H1 (cell line): ENCODE data around the gene SNU13. TPM values are rescaled to one million over a fixed set of nuclear protein-coding genes. Genes with fewer than 3 reads are reported as not detected.

Experiments used
- CTCF ChIA-PET: fragments of 300-600 bp; sonication (Branson Sonifier 250); formaldehyde crosslinking; loops from one replicate; lab custom pipeline; 2021; ENCODE audit not compliant: partially characterized antibody; lab: Charles Lee
- POLR2A ChIA-PET: fragments of 300-600 bp; sonication (Branson Sonifier 250); formaldehyde crosslinking; loops from one replicate; lab custom pipeline; 2021; ENCODE audit warnings: inconsistent platforms; ENCODE audit not compliant: partially characterized antibody; lab: Charles Lee
- DNase-seq, 2 experiments: peaks; one replicate each; pipeline versions ENCODE4 v3.0.0 to v3.0.0-alpha.2; 2010 to 2022; ENCODE audit warnings: low spot score in 2 of 2, low read depth in 1 of 2, mixed read lengths in 1 of 2
- FAIRE-seq: peaks from 2 replicates; lab custom pipeline; 2011; peaks lifted over from hg19 to GRCh38; lab: Jason Lieb, UNC
- H2AFZ ChIP-seq: 2 replicates; pipeline ENCODE4 v1.8.1; 2012; ENCODE audit warnings: low read length, inconsistent platforms
- H2AK5ac ChIP-seq: 2 replicates; pipeline ENCODE4 v1.6.1; 2013; ENCODE audit warnings: low read depth, low read length
- H2BK120ac ChIP-seq: replicated peaks from 2 replicates; pipeline ENCODE3; 2013; ENCODE audit warnings: low read depth, low read length, inconsistent platforms
- H2BK12ac ChIP-seq: 2 replicates; pipeline ENCODE4 v1.6.1; 2013; ENCODE audit warnings: low read depth, low read length
- H2BK15ac ChIP-seq: 2 replicates; pipeline ENCODE4 v1.6.1; 2013; ENCODE audit warnings: low read length
- H2BK20ac ChIP-seq: 2 replicates; pipeline ENCODE4 v1.6.1; 2013; ENCODE audit warnings: low read length
- H2BK5ac ChIP-seq: 2 replicates; pipeline ENCODE4 v1.6.1; 2013; ENCODE audit warnings: low read depth, low read length
- H3K14ac ChIP-seq: 2 replicates; pipeline ENCODE4 v1.6.1; 2013; ENCODE audit warnings: inconsistent platforms; ENCODE audit not compliant: insufficient read length
- H3K18ac ChIP-seq: 2 replicates; pipeline ENCODE4 v1.6.1; 2013; ENCODE audit warnings: low read length; ENCODE audit errors: extremely low read depth
- H3K23ac ChIP-seq: 2 replicates; pipeline ENCODE4 v1.6.1; 2013; ENCODE audit warnings: inconsistent platforms; ENCODE audit not compliant: insufficient read length
- H3K23me2 ChIP-seq: 2 replicates; pipeline ENCODE4 v1.6.1; 2013; ENCODE audit warnings: low read depth, low read length
- H3K27ac ChIP-seq: 2 replicates; pipeline ENCODE4 v1.6.1; 2011; ENCODE audit warnings: low read depth, low read length, inconsistent platforms
- H3K27me3 ChIP-seq, 4 experiments: replicated peaks in 1 of 4; 1 replicate in 1 of 4; 2 replicates in 3 of 4; pipeline versions ENCODE4 v1.6.1 to v1.8.1; 2011 to 2013; ENCODE audit warnings: low read length in 3 of 4, mild to moderate bottlenecking in 3 of 4, inconsistent platforms in 2 of 4, mixed read lengths in 2 of 4, moderate library complexity in 1 of 4; ENCODE audit not compliant: control insufficient read depth in 3 of 4, insufficient read depth in 3 of 4; ENCODE audit errors: extremely low read depth in 1 of 4
- H3K36me3 ChIP-seq, 4 experiments: 2 replicates each; pipeline versions ENCODE4 v1.6.1 to v1.8.1; 2011 to 2013; ENCODE audit warnings: mild to moderate bottlenecking in 4 of 4, low read length in 3 of 4, moderate library complexity in 2 of 4, control low read depth in 1 of 4, inconsistent platforms in 1 of 4; ENCODE audit not compliant: insufficient read depth in 4 of 4, control insufficient read depth in 2 of 4
- H3K4ac ChIP-seq: replicated peaks from 2 replicates; pipeline ENCODE3; 2013; ENCODE audit warnings: low read length, low read depth, mixed read lengths, inconsistent platforms; ENCODE audit not compliant: insufficient read length
- H3K4me1 ChIP-seq, 4 experiments: replicated peaks in 1 of 4; 1 replicate in 1 of 4; 2 replicates in 3 of 4; pipeline versions ENCODE4 v1.6.1 to v1.8.1; 2011 to 2013; ENCODE audit warnings: low read length in 3 of 4, inconsistent platforms in 2 of 4, mixed read lengths in 1 of 4; ENCODE audit not compliant: insufficient read depth in 4 of 4, control insufficient read depth in 3 of 4
- H3K4me2 ChIP-seq, 2 experiments: 2 replicates each; pipeline versions ENCODE4 v1.6.1 to v1.8.1; 2011 to 2013; ENCODE audit warnings: low read depth in 2 of 2, low read length in 2 of 2, control low read depth in 1 of 2, inconsistent platforms in 1 of 2, mild to moderate bottlenecking in 1 of 2; ENCODE audit not compliant: insufficient read depth in 1 of 2
- H3K4me3 ChIP-seq, 4 experiments: fragments of 200-600, 300-600 bp in 1 of 4; sonication (generic), shearing (Covaris generic), sonication (Bioruptor Twin) in 1 of 4; 2 replicates each; pipeline versions ENCODE4 v1.5.1 to v1.8.1; 2011 to 2016; ENCODE audit warnings: low read length in 4 of 4, low read depth in 3 of 4, control low read depth in 2 of 4, inconsistent platforms in 2 of 4, mild to moderate bottlenecking in 2 of 4, mixed read lengths in 1 of 4, moderate library complexity in 1 of 4; ENCODE audit not compliant: insufficient read depth in 2 of 4; ENCODE audit errors: extremely low read depth in 1 of 4
- H3K56ac ChIP-seq: replicated peaks from 2 replicates; pipeline ENCODE3; 2013; ENCODE audit warnings: low read depth, mild to moderate bottlenecking, mixed read lengths, low read length, inconsistent platforms; ENCODE audit not compliant: insufficient read length
- H3K79me1 ChIP-seq: 2 replicates; pipeline ENCODE4 v1.6.1; 2013; ENCODE audit warnings: low read depth, low read length, control low read depth
- H3K79me2 ChIP-seq, 2 experiments: 2 replicates each; pipeline versions ENCODE4 v1.6.1 to v1.8.1; 2012 to 2013; ENCODE audit warnings: low read length in 2 of 2, mild to moderate bottlenecking in 2 of 2, inconsistent platforms in 1 of 2; ENCODE audit not compliant: insufficient read depth in 2 of 2, control insufficient read depth in 1 of 2
- H3K9ac ChIP-seq, 4 experiments: replicated peaks in 1 of 4; 1 replicate in 1 of 4; 2 replicates in 3 of 4; pipeline versions ENCODE4 v1.6.1 to v1.8.1; 2011 to 2013; ENCODE audit warnings: low read depth in 3 of 4, low read length in 3 of 4, control low read depth in 2 of 4, mild to moderate bottlenecking in 2 of 4, moderate library complexity in 2 of 4, inconsistent platforms in 1 of 4; ENCODE audit errors: extremely low read depth in 1 of 4
- H3K9me3 ChIP-seq, 2 experiments: 2 replicates each; pipeline versions ENCODE4 v1.6.1 to v1.8.1; 2012 to 2013; ENCODE audit warnings: mild to moderate bottlenecking in 2 of 2, moderate library complexity in 2 of 2, control low read depth in 1 of 2, inconsistent platforms in 1 of 2, low read depth in 1 of 2, low read length in 1 of 2, mixed read lengths in 1 of 2; ENCODE audit not compliant: insufficient read depth in 2 of 2
- H4K20me1 ChIP-seq, 2 experiments: replicated peaks in 1 of 2; 2 replicates each; pipeline versions ENCODE3 to v1.8.1; 2011 to 2013; ENCODE audit warnings: inconsistent platforms in 2 of 2, low read length in 2 of 2, mild to moderate bottlenecking in 1 of 2; ENCODE audit not compliant: insufficient read depth in 2 of 2, control insufficient read depth in 1 of 2
- H4K5ac ChIP-seq: 2 replicates; pipeline ENCODE4 v1.6.1; 2013; ENCODE audit warnings: low read length, low read depth, mixed read lengths, inconsistent platforms; ENCODE audit not compliant: insufficient read length
- H4K8ac ChIP-seq: 2 replicates; pipeline ENCODE4 v1.8.0; 2013; ENCODE audit warnings: mild to moderate bottlenecking, moderate library complexity, low read length, inconsistent platforms; ENCODE audit not compliant: insufficient read depth; ENCODE audit errors: extremely low read depth
- H4K91ac ChIP-seq: replicated peaks from 2 replicates; pipeline ENCODE3; 2013; ENCODE audit warnings: low read length, mixed read lengths, inconsistent platforms; ENCODE audit not compliant: insufficient read length
- KDM5A ChIP-seq: fragments of 200-600 bp; IDR thresholded peaks from 2 replicates; pipeline ENCODE4 v1.7.1; 2012; ENCODE audit warnings: mild to moderate bottlenecking, low read length, inconsistent platforms, mixed read lengths
- POU5F1 ChIP-seq: IDR thresholded peaks from 2 replicates; pipeline ENCODE4 v1.6.1; 2011; ENCODE audit warnings: low read depth, mild to moderate bottlenecking, low read length, moderate library complexity
- RBBP5 ChIP-seq: IDR thresholded peaks from 2 replicates; pipeline ENCODE4 v1.7.1; 2012; ENCODE audit warnings: low read depth, mild to moderate bottlenecking, inconsistent platforms, low read length, moderate library complexity, borderline replicate concordance
- WGBS, 2 experiments: shearing (Covaris generic) in 1 of 2; methylation state at CpG; one replicate each; pipeline versions ENCODE4 v1.1.6 to v1.1.7; 2013 to 2015; ENCODE audit warnings: low lambda C conversion rate in 2 of 2, mixed read lengths in 2 of 2, inconsistent platforms in 1 of 2, low coverage in 1 of 2, missing lambda C conversion rate in 1 of 2; ENCODE audit not compliant: insufficient replicate concordance in 2 of 2, insufficient coverage in 1 of 2, insufficient read length in 1 of 2; ENCODE audit errors: extremely low coverage in 1 of 2, missing lambda C conversion rate in 1 of 2; 5-methylcytosine and 5-hydroxymethylcytosine counted together
- polyA plus RNA-seq, 7 experiments: library from polyadenylated mRNA; depleted of rRNA in 3 of 7; stranded (reverse) in 5 of 7; unstranded in 2 of 7; fragments of >200 nt in 5 of 7; fragments of 200-250 nt in 2 of 7; gene quantifications; 1 replicate in 5 of 7; 2 replicates in 1 of 7; 4 replicates in 1 of 7; pipeline versions ENCODE4 v1.2.1 to v1.2.3, GENCODE V29; 2011 to 2013; ENCODE audit warnings: missing spikeins in 2 of 7, mixed read lengths in 2 of 7
- total RNA-seq: library from RNA; stranded (reverse); fragmentation: NEBNext Ultra II Directional; extraction: Animal tissue kit (Norgen Biotek cat#: 25700); gene quantifications from 2 replicates; pipeline ENCODE4 v1.2.1, GENCODE V29; 2021

SNU13 gene
- total and polyA plus RNA-seq, 2 of the 8 experiments (the other 6 are each of a cell fraction or from before 2014, with no cell fraction given): 241 to 281 TPM

DNA sequence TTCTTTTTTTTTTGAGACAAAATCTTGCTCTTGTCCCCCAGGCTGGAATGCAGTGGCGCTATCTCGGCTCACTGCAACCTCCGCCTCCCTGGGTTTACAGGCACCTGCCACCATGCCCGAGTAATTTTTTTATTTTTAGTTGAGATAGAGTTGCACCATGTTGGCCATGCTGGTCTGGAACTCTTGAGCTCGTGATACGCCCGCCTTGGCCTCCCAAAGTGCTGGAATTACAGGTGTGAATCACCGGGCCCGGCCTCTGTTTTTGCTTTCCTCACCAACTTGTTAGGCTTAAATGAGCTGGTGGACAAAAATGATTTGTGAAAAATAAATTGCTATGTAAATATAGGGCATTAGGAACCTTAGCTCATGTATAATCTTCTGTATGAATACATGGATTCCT is 14.1 kb upstream of the SNU13 start:
- Histone ChIP-seq H3K4me2 (no peak overlapping the region), H3K56ac (no peak overlapping the region), H3K23ac (no peak overlapping the region), H3K14ac (no peak overlapping the region), H3K9ac (no peak overlapping the region), H3K4me3 (no peak overlapping the region), H2BK120ac (no peak overlapping the region), H3K9me3 (peaks cover 0 to 7% of the 10 kb centered on the region in 2 experiments; a peak in 1 of 4 replicates), H3K4ac (no peak overlapping the region), H3K4me1 (peaks cover 0 to under 1% (median 0%) of the 10 kb centered on the region in 4 experiments; a peak in 2 of 7 replicates), H2BK15ac (no peak overlapping the region), H3K36me3 (no peaks in the 10 kb centered on the region), H3K27ac (no peak overlapping the region), H2AFZ (no peak overlapping the region), H4K20me1 (no peaks in the 10 kb centered on the region), H4K5ac (no peak overlapping the region), H2BK5ac (no peak overlapping the region), H2BK20ac (no peak overlapping the region), H2BK12ac (no peak overlapping the region), H3K79me1 (no peaks in the 10 kb centered on the region), H4K91ac (no peak overlapping the region), H3K18ac (no peak overlapping the region), H2AK5ac (no peak overlapping the region), H3K23me2 (no peaks in the 10 kb centered on the region), H3K79me2 (no peaks in the 10 kb centered on the region), H3K27me3 (peaks cover 0 to 10% (median 6%) of the 10 kb centered on the region in 4 experiments; a peak in 6 of 7 replicates), H4K8ac (no peak overlapping the region)
- DNase-seq (no peak), FAIRE-seq (no peak)
- ChIA-PET POLR2A (interaction anchor here (1.4 kb wide), 1 partner anchor 98 kb away, joined by 3 read pairs; the partner anchor contains the start of gene CCDC134), CTCF (interaction anchor here (1.0 to 1.1 kb wide), 2 partner anchors 36 to 60 kb away, joined by 3 read pairs; no protein-coding TSS in a partner anchor)
- WGBS, 2 experiments: 91% methylated on average over 9 of the region's 9 CpGs; no CpG with 5 or more reads in 1 of the 2 experiments
- TF ChIP-seq KDM5A (no peak), RBBP5 (no peak), POU5F1 (no peak)
